GM19238 (cell line): ENCODE data around the gene STPG1.

Source experiments
- DNase-seq: peaks from one replicate; pipeline ENCODE4 v3.0.0; 2011; ENCODE audit warnings: low spot score; ENCODE audit not compliant: insufficient read length

Gene STPG1

GRCh38 chr1:24318615-24319311, 94.8 kb downstream of the STPG1 start:
- DNase-seq = no peak

DNA sequence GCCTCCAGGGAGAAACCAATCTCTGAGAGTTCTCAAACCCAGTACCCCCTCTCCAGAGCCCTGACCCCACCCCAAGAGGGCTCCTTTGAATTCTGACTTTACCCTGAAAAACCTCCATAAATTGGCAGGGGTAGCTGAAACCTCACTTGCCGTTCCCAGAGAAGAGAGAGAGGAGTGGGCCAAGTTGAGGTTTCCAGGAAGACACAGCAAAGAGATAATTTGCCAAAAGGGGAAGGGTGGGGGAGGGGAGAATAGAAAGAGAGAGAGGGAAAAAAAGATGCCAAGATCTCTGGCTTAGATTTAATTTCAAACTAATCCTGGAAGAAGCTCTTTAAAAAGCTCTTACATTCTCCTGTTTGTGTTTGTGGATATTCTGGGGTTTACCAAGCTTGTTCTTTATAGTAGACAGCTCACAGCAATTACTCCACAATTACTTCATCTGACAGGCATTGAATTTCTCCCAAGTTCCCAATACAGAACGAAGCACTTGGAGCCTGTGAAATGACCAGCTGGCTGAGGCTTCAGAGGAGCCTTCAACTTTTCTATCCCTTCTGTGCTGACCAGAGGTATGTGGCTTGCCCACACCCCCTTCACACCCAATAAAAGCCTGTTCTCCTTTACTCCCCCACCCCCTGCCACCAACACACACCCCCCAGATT, 95.5 kb downstream of the STPG1 start:
- DNase-seq = no peak

- DNase-seq = no peak
Observed at GRCh38 chr1:24317081-24317480, 96.5 kb downstream of the STPG1 start.

DNA sequence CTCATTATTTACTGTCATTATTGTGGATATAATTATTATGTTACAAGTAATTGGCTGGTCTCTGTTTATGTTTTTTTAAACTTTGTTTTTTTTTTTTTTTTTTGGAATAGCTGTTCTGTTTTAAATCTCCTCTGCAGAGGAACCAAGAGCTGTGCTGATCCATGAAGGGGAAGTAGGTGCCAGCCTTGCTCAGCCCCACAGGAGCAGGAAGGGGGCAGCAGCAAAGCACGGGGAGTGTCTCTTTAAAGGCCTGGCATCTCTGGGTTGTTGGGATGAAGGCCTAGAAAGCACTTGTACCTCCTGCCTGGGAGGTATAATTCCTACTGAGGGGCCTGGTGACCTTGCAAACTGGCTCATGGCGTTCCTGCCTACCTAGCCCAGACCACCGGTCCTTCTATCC, 96.9 kb downstream of the STPG1 start:
- no peak for DNase-seq

- no peak for DNase-seq
Observed at GRCh38 chr1:24315391-24315790, 98.2 kb downstream of the STPG1 start.

GRCh38 chr1:24311741-24312140, 101.8 kb downstream of the STPG1 start:
- no peak for DNase-seq

GRCh38 chr1:24311234-24311633, 102.3 kb downstream of the STPG1 start:
- DNase-seq = no peak

DNA sequence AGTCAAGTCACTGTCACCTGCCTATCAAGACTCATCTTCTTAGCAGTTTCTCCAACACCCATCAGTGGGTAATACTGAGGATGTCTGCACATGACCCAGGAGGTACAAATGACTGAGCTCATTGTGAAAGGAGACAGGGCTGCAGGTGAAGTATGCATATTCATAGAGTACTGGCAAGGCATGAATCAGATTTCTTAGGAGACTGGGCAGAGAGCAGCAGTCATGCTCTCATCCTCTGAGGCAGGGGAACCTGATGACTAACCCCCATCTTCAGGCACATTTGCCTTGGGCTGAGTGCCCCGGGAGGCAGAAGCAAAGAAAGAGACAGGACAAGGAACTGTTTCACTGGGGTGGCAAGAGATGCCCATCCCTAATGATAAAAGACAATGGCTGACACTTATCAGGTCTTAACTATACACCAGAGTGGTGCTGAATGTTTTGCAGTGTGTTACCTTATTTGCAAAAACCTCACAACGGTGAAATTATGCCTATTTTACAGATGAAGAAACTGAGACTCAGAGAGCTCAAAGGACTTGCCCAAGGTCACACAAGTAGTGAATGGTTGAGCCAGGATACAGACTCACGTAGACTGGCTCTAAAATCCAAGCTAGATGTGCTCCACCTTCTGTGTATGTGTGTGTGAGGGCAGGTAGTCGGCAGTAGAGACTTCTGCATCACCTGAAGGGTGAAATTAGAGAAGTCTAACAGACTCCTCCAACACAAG, 103.7 kb downstream of the STPG1 start:
- no peak for DNase-seq

DNA sequence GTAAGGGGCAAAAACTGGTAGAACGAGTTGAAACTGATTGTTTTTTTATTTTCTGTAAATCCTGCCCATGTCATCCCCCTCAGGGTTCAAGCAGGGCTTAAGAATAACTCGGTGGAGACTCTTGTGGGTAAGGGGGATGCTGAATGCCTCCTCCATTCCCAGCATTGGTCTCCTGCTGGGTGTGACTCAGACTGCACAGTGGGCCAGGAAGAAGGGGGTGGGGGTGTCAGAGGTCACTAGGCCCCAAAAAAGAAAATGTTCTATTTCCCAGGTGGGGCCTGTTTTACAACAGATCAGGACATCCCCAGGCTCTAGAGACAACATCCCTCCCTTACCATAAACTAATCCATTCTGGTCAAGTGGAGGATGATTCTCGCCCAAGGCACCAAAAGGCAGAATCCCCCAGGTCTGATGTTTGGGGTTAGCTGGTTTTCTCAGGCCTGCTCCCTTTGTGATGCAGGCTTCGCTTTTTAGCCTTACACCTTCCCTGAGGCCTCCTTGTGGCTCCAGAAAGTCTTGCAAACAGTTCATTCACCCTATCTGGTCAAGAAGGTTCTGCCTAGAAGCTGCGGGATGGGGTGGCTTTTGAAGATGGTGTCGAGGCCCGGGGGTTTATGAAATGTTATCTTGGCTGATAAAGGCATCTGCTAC, 105.1 kb downstream of the STPG1 start:
- DNase-seq = no peak
